HG03175 (cell line): ENCODE data around the gene LRRC8C.
A peak's percentile ranks its signal among the peaks of the same experiment; 100 is the strongest.

Experiments
- ATAC-seq: cut with Tn5 transposase; IDR thresholded peaks from one replicate; pipeline ENCODE4 v1.9.1; 2021; ENCODE audit warnings: mild to moderate bottlenecking, moderate library complexity; ENCODE audit not compliant: unreplicated experiment

The LRRC8C gene

DNA sequence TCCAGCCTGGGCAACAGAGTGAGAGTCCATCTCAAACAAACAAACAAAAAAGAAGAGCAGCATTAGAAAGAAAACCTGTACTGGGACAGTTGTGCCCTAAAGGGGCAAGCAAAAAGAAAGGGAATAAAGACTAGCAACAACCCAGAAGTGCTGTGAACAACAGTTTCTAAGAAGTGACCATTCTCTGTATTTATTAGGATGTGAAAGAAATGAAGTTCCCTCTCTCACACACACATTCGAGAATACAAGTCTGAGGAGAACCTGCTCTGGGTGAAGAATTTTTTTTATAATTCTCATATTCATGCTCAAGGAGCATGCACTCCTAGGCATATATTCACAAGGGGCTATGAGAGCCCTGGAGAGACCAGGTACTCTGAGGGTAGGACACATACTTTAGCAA is 128.4 kb downstream of the LRRC8C start:
- no peak for ATAC-seq

DNA sequence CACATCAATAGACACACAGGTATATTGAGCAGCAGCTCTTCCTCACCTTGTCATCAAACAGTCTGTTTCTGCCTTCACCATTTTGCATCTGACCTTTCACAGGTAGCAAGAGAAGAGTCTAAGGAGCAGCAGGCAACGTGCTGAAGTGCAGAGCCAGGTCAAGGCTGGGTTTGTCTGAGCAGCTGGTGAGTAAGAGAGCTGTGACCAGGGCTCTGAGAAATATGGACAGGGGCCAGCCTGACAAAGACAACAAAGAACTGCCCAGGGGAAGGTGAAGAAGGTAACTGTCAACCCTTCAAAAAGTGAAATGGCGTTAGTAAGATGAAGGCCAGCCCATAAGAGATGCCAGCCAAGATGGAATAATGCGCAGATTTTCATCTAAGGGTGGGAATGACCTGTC is 129.0 kb downstream of the LRRC8C start:
- ATAC-seq, result no peak

- peak; percentile 8 for ATAC-seq
Measured at GRCh38 chr1:89762386-89762778, 129.5 kb downstream of the LRRC8C start.

GRCh38 chr1:89762779-89763648 is 130.1 kb downstream of the LRRC8C start:
- ATAC-seq, result peak; percentile 100

DNA sequence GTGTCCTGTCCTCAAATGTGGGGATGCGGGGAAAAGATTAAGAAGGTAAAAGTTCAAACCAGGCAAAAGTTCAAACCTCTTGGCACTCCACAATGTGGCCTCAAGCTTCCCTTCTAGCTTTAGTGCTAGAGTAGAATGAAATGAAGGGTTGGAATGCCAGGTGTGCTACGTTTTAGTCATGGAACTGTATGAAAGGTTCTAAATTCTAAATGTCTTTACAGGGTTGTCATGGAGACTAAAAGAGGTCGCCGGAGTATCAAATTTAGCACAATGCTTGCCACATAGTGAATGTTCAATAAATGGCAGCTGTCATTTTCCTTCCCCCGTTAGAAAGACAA is 130.7 kb downstream of the LRRC8C start:
- ATAC-seq, result no peak

- ATAC-seq, result no peak
Measured at GRCh38 chr1:89765774-89766173, 132.9 kb downstream of the LRRC8C start.

DNA sequence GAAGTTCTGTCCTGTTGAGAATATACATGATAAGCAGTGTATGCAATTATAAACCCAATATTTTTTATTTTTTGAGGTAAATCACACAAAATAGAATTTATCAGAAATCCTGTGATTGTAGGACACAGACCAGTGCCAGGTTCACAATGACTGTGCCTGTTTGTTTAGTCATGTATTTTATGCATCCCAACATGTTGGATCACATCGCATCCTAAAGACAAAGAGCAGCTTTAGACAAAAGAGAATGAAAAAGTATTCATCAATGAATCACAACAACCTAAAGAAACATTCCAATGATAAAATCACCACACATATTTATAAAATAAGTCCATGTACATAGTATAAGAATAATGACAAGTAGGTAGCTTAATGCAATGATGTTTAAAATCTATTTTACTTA is 134.7 kb downstream of the LRRC8C start:
- no peak for ATAC-seq
